ENCODE results near the gene SLC39A11. TPM values are rescaled to one million over a fixed set of nuclear protein-coding genes. Genes with fewer than 3 reads are reported as not detected.

SLC39A11 gene
- total and polyA plus RNA-seq, 4 donors = 18.9 to 44.9 (median 28.2) TPM

DNA sequence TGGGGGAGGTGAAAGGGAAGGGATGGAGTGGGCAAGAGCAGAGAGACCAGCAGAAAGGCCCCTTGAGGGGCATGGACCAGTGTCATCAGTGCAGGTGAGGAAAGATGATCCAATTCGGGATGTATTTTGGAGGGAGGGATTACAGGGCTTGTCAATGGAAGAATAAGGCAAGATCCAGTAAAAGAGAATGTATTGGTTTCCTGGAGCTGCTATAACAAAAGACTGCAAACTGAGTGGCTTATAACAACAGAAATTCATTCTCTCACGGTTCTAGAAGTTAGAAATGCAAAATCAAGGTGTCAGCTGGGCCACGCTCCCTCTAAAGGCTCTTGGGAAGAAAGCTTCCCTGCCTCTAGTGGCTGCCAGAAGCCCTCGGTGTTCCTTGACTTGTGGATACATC lies 41.7 kb downstream of the SLC39A11 start (continued):
- TF ChIP-seq, protein P1, sequence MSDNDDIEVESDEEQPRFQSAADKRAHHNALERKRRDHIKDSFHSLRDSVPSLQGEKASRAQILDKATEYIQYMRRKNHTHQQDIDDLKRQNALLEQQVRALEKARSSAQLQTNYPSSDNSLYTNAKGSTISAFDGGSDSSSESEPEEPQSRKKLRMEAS (IDR thresholded peaks at IDR 0.05) = no peak
- TF ChIP-seq TAF1 (conservative IDR thresholded peaks at IDR 0.05) = no peak
- TF ChIP-seq ZBTB33 (IDR thresholded peaks at IDR 0.05) = no peak
- no peak for TF ChIP-seq EGR1 (IDR thresholded peaks at IDR 0.05; ENCODE audit: low read depth in 2 of 2)

- Histone ChIP-seq H3K36me3 (ENCODE audit: control insufficient read depth in 4 of 4, insufficient read depth in 3 of 4, low read depth in 1 of 4, low read length in 3 of 4) (no peaks in the 10 kb centered on the region), H3K9me3 (ENCODE audit: control insufficient read depth in 4 of 4, low read length in 3 of 4) (no peaks in the 10 kb centered on the region), H3K27ac (ENCODE audit: low read depth in 1 of 2, low read length in 2 of 2) (no peak overlapping the region), H3K27me3 (ENCODE audit: control insufficient read depth in 4 of 4, insufficient read depth in 4 of 4, low read length in 3 of 4) (no peaks in the 10 kb centered on the region), H3K4me1 (ENCODE audit: control insufficient read depth in 4 of 4, insufficient read depth in 4 of 4, low read length in 3 of 4) (no peaks in the 10 kb centered on the region), H3K4me3 (ENCODE audit: low read depth in 1 of 3, low read length in 3 of 3) (no peak overlapping the region), H3K9ac (ENCODE audit: low read depth in 1 of 2, low read length in 2 of 2) (no peak overlapping the region)
- DNase-seq (ENCODE audit: low spot score) = no peak
- WGBS = 96% methylated on average over 4 of the region's 4 CpGs
- TF ChIP-seq RAD21 (IDR thresholded peaks at IDR 0.05) = no peak
Measured at GRCh38 chr17:73048170-73048569, 44.3 kb downstream of the SLC39A11 start.

GRCh38 chr17:73045724-73046123 lies 46.8 kb downstream of the SLC39A11 start:
- TF ChIP-seq HNF4G (IDR thresholded peaks at IDR 0.05) (no peak), HNF4A (conservative IDR thresholded peaks at IDR 0.05) (no peak), RAD21 (IDR thresholded peaks at IDR 0.05) (no peak), REST (IDR thresholded peaks at IDR 0.05) (no peak)
- Histone ChIP-seq H3K27me3 (ENCODE audit: control insufficient read depth in 4 of 4, insufficient read depth in 4 of 4, low read length in 3 of 4) (no peaks in the 10 kb centered on the region), H3K4me3 (ENCODE audit: low read depth in 1 of 3, low read length in 3 of 3) (no peak overlapping the region), H3K9ac (ENCODE audit: low read depth in 1 of 2, low read length in 2 of 2) (no peak overlapping the region), H3K9me3 (ENCODE audit: control insufficient read depth in 4 of 4, low read length in 3 of 4) (no peaks in the 10 kb centered on the region), H3K27ac (ENCODE audit: low read depth in 1 of 2, low read length in 2 of 2) (no peak overlapping the region), H3K4me1 (ENCODE audit: control insufficient read depth in 4 of 4, insufficient read depth in 4 of 4, low read length in 3 of 4) (no peaks in the 10 kb centered on the region), H3K36me3 (ENCODE audit: control insufficient read depth in 4 of 4, insufficient read depth in 3 of 4, low read depth in 1 of 4, low read length in 3 of 4) (no peaks in the 10 kb centered on the region)
- no peak for DNase-seq (ENCODE audit: low spot score)
- WGBS = 96% methylated on average over 4 of the region's 4 CpGs

- 88% methylated on average over 8 of the region's 8 CpGs for WGBS
- TF ChIP-seq, protein P1 (IDR thresholded peaks at IDR 0.05) = no peak
- TF ChIP-seq SP1 (IDR thresholded peaks at IDR 0.05) = no peak
- no peak for TF ChIP-seq HNF4G (IDR thresholded peaks at IDR 0.05)
- TF ChIP-seq JUND (IDR thresholded peaks at IDR 0.05) = no peak
- TF ChIP-seq HNF4A (conservative IDR thresholded peaks at IDR 0.05) = no peak
- no peak for TF ChIP-seq GABPA (IDR thresholded peaks at IDR 0.05 in 1 of 2, conservative IDR thresholded peaks at IDR 0.05 in 1 of 2)
- TF ChIP-seq TAF1 (conservative IDR thresholded peaks at IDR 0.05) = no peak
- TF ChIP-seq EGR1 (IDR thresholded peaks at IDR 0.05; ENCODE audit: low read depth in 2 of 2) = no peak
- TF ChIP-seq, protein P2, sequence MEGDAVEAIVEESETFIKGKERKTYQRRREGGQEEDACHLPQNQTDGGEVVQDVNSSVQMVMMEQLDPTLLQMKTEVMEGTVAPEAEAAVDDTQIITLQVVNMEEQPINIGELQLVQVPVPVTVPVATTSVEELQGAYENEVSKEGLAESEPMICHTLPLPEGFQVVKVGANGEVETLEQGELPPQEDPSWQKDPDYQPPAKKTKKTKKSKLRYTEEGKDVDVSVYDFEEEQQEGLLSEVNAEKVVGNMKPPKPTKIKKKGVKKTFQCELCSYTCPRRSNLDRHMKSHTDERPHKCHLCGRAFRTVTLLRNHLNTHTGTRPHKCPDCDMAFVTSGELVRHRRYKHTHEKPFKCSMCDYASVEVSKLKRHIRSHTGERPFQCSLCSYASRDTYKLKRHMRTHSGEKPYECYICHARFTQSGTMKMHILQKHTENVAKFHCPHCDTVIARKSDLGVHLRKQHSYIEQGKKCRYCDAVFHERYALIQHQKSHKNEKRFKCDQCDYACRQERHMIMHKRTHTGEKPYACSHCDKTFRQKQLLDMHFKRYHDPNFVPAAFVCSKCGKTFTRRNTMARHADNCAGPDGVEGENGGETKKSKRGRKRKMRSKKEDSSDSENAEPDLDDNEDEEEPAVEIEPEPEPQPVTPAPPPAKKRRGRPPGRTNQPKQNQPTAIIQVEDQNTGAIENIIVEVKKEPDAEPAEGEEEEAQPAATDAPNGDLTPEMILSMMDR (IDR thresholded peaks at IDR 0.05; ENCODE audit: low read depth, low read length, missing input control) = no peak
- TF ChIP-seq ZBTB33 (IDR thresholded peaks at IDR 0.05) = no peak
Measured at GRCh38 chr17:73043686-73044581, 48.6 kb downstream of the SLC39A11 start.

More at GRCh38 chr17:73043686-73044581, 48.6 kb downstream of the SLC39A11 start:
- Histone ChIP-seq H3K27ac (ENCODE audit: low read depth in 1 of 2, low read length in 2 of 2) (no peak overlapping the region), H3K4me3 (ENCODE audit: low read depth in 1 of 3, low read length in 3 of 3) (no peak overlapping the region), H3K9me3 (ENCODE audit: control insufficient read depth in 4 of 4, low read length in 3 of 4) (no peaks in the 10 kb centered on the region), H3K4me1 (ENCODE audit: control insufficient read depth in 4 of 4, insufficient read depth in 4 of 4, low read length in 3 of 4) (no peaks in the 10 kb centered on the region), H3K36me3 (ENCODE audit: control insufficient read depth in 4 of 4, insufficient read depth in 3 of 4, low read depth in 1 of 4, low read length in 3 of 4) (no peaks in the 10 kb centered on the region), H3K27me3 (ENCODE audit: control insufficient read depth in 4 of 4, insufficient read depth in 4 of 4, low read length in 3 of 4) (no peaks in the 10 kb centered on the region), H3K9ac (ENCODE audit: low read depth in 1 of 2, low read length in 2 of 2) (no peak overlapping the region)
- DNase-seq (ENCODE audit: low spot score) = no peak
